B cell (primary cell): ENCODE measurements around the gene FAM120A. TPM values are rescaled to one million over a fixed set of nuclear protein-coding genes. Genes with fewer than 3 reads are reported as not detected.
A peak's percentile ranks its signal among the peaks of the same experiment; 100 is the strongest.

Experiments used
- ATAC-seq: fragments of 200-7000 bp; cut with Tn5 transposase; one replicate; pipeline ENCODE4 v1.10.0; 2021; ENCODE audit warnings: low read depth, mild to moderate bottlenecking, moderate number of reproducible peaks, moderate library complexity
- CTCF ChIA-PET: fragments of 350-600 bp; sonication (Branson Sonifier 250); formaldehyde crosslinking; loops from one replicate; lab custom pipeline; 2021; ENCODE audit warnings: antibody characterized with exemption, inconsistent platforms; lab: Charles Lee
- POLR2A ChIA-PET: fragments of 350-600 bp; sonication (Branson Sonifier 250); formaldehyde crosslinking; loops from one replicate; lab custom pipeline; 2021; ENCODE audit warnings: antibody characterized with exemption; lab: Charles Lee
- DNase-seq: peaks from one replicate; pipeline ENCODE4 v3.0.0; 2013
- H2AFZ ChIP-seq: 2 replicates; pipeline ENCODE4 v1.6.1; 2012; ENCODE audit warnings: mild to moderate bottlenecking, low read depth, low read length; ENCODE audit not compliant: insufficient read depth, poor library complexity, severe bottlenecking
- H3K27ac ChIP-seq, 2 donors: 1 replicate in 1 of 2; 2 replicates in 1 of 2; pipeline ENCODE4 v1.5.1; 2012 to 2013; ENCODE audit warnings: low read length in 2 of 2, mild to moderate bottlenecking in 2 of 2, moderate library complexity in 1 of 2
- H3K27me3 ChIP-seq, 4 experiments: fragments of 200-600 bp in 1 of 4; sonication (generic) in 1 of 4; replicated peaks in 1 of 4; 1 replicate in 2 of 4; 2 replicates in 2 of 4; pipeline versions ENCODE4 v1.6.1 to v1.7.0; 2013 to 2016; ENCODE audit warnings: low read length in 3 of 4, mild to moderate bottlenecking in 2 of 4, mixed read lengths in 1 of 4, moderate library complexity in 1 of 4; ENCODE audit not compliant: insufficient read depth in 4 of 4, control insufficient read depth in 3 of 4; ENCODE audit errors: control extremely low read depth in 1 of 4
- H3K36me3 ChIP-seq, 2 experiments: replicated peaks in 1 of 2; 1 replicate in 1 of 2; 2 replicates in 1 of 2; pipeline versions ENCODE4 v1.6.1 to v1.7.1; 2013; ENCODE audit warnings: low read length in 1 of 2; ENCODE audit not compliant: insufficient read depth in 2 of 2, control insufficient read depth in 1 of 2; ENCODE audit errors: control extremely low read depth in 1 of 2, extremely low read depth in 1 of 2
- H3K4me1 ChIP-seq, 2 donors: fragments of 200-600 bp in 1 of 2; sonication (generic) in 1 of 2; 1 replicate in 1 of 2; 2 replicates in 1 of 2; pipeline versions ENCODE4 v1.5.1 to v1.6.1; 2013 to 2017; ENCODE audit warnings: low read length in 2 of 2; ENCODE audit not compliant: control insufficient read depth in 2 of 2, insufficient read depth in 2 of 2
- H3K4me2 ChIP-seq: replicated peaks from 2 replicates; pipeline ENCODE3; 2012; ENCODE audit warnings: mild to moderate bottlenecking, low read depth, low read length; ENCODE audit not compliant: poor library complexity, severe bottlenecking
- H3K4me3 ChIP-seq, 5 experiments: fragments of 200-600 bp in 1 of 5; sonication (generic) in 1 of 5; 1 replicate in 3 of 5; 2 replicates in 2 of 5; pipeline versions ENCODE4 v1.5.1 to v1.7.0; 2011 to 2016; ENCODE audit warnings: low read length in 4 of 5, mild to moderate bottlenecking in 4 of 5, low read depth in 2 of 5, control low read depth in 1 of 5, moderate library complexity in 1 of 5; ENCODE audit not compliant: insufficient read depth in 1 of 5; ENCODE audit errors: control extremely low read depth in 1 of 5, extremely low read depth in 1 of 5
- H3K79me2 ChIP-seq: fragments of 200-600 bp; sonication (generic); one replicate; pipeline ENCODE4 v1.6.0; 2016; ENCODE audit warnings: low read length; ENCODE audit not compliant: control insufficient read depth, insufficient read depth
- H3K9ac ChIP-seq: fragments of 200-600 bp; sonication (generic); 2 replicates; pipeline ENCODE4 v1.6.1; 2017; ENCODE audit warnings: mild to moderate bottlenecking, low read length, moderate library complexity
- H3K9me3 ChIP-seq, 3 donors: one replicate each; pipeline versions ENCODE4 v1.6.1 to v1.7.1; 2013; ENCODE audit warnings: low read length in 2 of 3; ENCODE audit not compliant: control insufficient read depth in 2 of 3, insufficient read depth in 1 of 3; ENCODE audit errors: control extremely low read depth in 1 of 3
- H4K20me1 ChIP-seq: 2 replicates; pipeline ENCODE4 v1.6.0; 2012; ENCODE audit warnings: mild to moderate bottlenecking, low read length; ENCODE audit not compliant: insufficient read depth, control insufficient read depth, poor library complexity, severe bottlenecking
- H3K27ac Mint-ChIP-seq: one replicate; pipeline ENCODE4 v1.8.0; 2021; ENCODE audit warnings: mixed read lengths
- H3K27me3 Mint-ChIP-seq: one replicate; pipeline ENCODE4 v1.8.0; 2021; ENCODE audit warnings: mixed read lengths
- H3K4me1 Mint-ChIP-seq: one replicate; pipeline ENCODE4 v1.8.0; 2021; ENCODE audit warnings: mixed read lengths
- H3K4me3 Mint-ChIP-seq: one replicate; pipeline ENCODE4 v1.8.0; 2021; ENCODE audit warnings: mixed read lengths
- H3K9me3 Mint-ChIP-seq: one replicate; pipeline ENCODE4 v1.8.0; 2022; ENCODE audit warnings: mixed read lengths; ENCODE audit not compliant: insufficient read depth
- EZH2 ChIP-seq: IDR thresholded peaks from 2 replicates; pipeline ENCODE4 v1.6.1; 2012; ENCODE audit warnings: borderline replicate concordance, low read depth, mild to moderate bottlenecking, moderate library complexity, low read length; ENCODE audit not compliant: insufficient read depth, poor library complexity, severe bottlenecking
- WGBS: methylation state at CpG from one replicate; pipeline ENCODE4 v1.1.5; 2013; ENCODE audit warnings: missing lambda C conversion rate; ENCODE audit not compliant: insufficient coverage; 5-methylcytosine and 5-hydroxymethylcytosine counted together
- intact Hi-C: fragments of 100-400 bp; cut with micrococcal nuclease; formaldehyde crosslinking; loops from one replicate; pipeline ENCODE4 v1.10.0; 2022
- polyA plus RNA-seq: library from polyadenylated mRNA; depleted of rRNA; stranded (reverse); fragments of >200 nt; gene quantifications from 2 replicates; pipeline ENCODE4 v1.2.3, GENCODE V29; 2012
- total RNA-seq, 2 donors: library from RNA; stranded (reverse); fragments of 120-200 nt in 1 of 2; gene quantifications; 1 replicate in 1 of 2; 2 replicates in 1 of 2; pipeline versions ENCODE4 v1.2.3 to v1.2.4, GENCODE V29; 2013 to 2022
- TF ChIP-seq, protein P1 (sequence below): fragments of 200-600 bp; IDR thresholded peaks from one replicate; pipeline ENCODE4 v1.8.0; 2022; ENCODE audit warnings: antibody characterized with exemption, mild to moderate bottlenecking

FAM120A gene
- total and polyA plus RNA-seq, 2 donors (not counting 1 experiment from before 2014, with no cell fraction given): 48.4 to 105 TPM

DNA sequence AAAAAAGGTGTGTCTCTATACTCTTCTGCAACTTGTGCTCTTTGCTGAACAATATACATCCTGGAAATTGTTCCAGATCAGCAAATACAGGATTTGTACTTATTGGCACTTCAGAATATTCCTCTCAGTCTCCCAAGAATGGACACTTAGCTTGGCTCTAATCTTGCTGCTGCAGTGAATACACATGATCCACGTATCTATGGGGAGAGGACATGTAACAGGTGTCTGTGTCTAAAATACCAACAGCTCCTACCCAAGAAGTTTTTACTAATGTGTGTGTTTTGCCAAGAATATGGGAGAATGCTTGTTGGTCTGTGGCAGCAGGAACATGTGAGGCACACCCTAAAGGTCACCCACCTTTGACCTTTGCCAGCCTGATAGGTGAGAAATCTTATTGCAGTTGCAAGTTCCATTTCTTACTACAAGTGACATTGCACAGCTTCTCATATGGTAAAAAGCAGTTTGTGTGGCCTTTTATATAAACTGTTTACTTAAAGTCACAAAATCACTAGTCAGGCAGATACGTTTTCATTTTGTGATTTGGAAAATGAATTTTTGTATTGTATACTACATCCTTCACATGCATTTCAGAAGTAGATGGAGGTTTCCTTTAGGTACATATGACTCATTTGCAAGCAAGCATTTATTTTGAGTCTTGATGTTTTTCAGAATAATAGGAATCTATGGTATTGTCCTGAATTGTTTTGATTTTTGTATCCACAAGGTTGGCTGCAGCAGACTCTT, 160.7 kb downstream of the FAM120A start:
- TF ChIP-seq, protein P1, sequence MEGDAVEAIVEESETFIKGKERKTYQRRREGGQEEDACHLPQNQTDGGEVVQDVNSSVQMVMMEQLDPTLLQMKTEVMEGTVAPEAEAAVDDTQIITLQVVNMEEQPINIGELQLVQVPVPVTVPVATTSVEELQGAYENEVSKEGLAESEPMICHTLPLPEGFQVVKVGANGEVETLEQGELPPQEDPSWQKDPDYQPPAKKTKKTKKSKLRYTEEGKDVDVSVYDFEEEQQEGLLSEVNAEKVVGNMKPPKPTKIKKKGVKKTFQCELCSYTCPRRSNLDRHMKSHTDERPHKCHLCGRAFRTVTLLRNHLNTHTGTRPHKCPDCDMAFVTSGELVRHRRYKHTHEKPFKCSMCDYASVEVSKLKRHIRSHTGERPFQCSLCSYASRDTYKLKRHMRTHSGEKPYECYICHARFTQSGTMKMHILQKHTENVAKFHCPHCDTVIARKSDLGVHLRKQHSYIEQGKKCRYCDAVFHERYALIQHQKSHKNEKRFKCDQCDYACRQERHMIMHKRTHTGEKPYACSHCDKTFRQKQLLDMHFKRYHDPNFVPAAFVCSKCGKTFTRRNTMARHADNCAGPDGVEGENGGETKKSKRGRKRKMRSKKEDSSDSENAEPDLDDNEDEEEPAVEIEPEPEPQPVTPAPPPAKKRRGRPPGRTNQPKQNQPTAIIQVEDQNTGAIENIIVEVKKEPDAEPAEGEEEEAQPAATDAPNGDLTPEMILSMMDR: no peak
- no peak for TF ChIP-seq EZH2
- H3K27ac Mint-ChIP-seq: no peak overlapping the region
- POLR2A ChIA-PET: no interaction called here

DNA sequence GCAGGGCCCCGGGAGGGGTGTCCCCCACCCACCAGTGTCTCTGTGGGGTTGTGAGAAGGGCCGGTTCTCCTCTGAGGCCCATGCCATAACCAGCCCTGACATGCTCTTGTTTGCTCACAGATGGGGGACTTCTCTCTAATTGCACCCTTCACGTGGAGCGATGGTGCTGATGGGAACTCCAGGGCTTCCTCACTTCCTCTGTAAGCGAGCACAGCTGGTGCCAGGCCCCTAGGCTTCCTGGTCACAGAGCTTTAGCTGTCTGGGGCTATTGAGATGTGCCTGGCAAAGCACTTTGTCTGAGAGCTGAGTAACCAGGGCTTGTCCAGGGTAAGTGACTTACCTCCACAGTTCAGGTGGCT, 161.3 kb downstream of the FAM120A start:
- CTCF ChIA-PET: no interaction called here
- 13% methylated on average over 4 of the region's 5 CpGs for WGBS
- Mint-ChIP-seq H3K4me1 (peaks cover 21% of the 10 kb centered on the region), H3K27me3 (no peaks in the 10 kb centered on the region), H3K9me3 (peaks cover 10% of the 10 kb centered on the region), H3K27ac (no peak overlapping the region), H3K4me3 (no peak overlapping the region)
- TF ChIP-seq, protein P1: no peak
- no peak for TF ChIP-seq EZH2
- H3K27me3 ChIP-seq: no peaks in the 10 kb centered on the region
- no peak for ATAC-seq
- H3K4me1 ChIP-seq: peaks cover 7 to 20% of the 10 kb centered on the region in 2 donors
- peaks cover 74% of the 10 kb centered on the region for H3K79me2 ChIP-seq
- H3K4me2 ChIP-seq: peak overlapping the region; percentile 22
- DNase-seq: no peak
- H3K4me3 ChIP-seq: no peak overlapping the region
- no peak overlapping the region for H3K9ac ChIP-seq
- peaks cover 21% of the 10 kb centered on the region for H4K20me1 ChIP-seq
- no peak overlapping the region for H2AFZ ChIP-seq
- POLR2A ChIA-PET: no interaction called here
- intact Hi-C loops: no loop called here
- no peak overlapping the region for H3K27ac ChIP-seq
- H3K9me3 ChIP-seq: peaks cover 0 to 14% (median 12%) of the 10 kb centered on the region in 3 donors
- H3K36me3 ChIP-seq: no peaks in the 10 kb centered on the region

More for the DNA sequence above, 160.7 kb downstream of the FAM120A start:
- Histone ChIP-seq H2AFZ (no peak overlapping the region), H3K4me3 (no peak overlapping the region), H3K27ac (no peak overlapping the region), H3K4me2 (peak overlapping the region; percentile 22), H3K4me1 (peaks cover 7 to 20% of the 10 kb centered on the region in 2 donors), H3K36me3 (no peaks in the 10 kb centered on the region), H4K20me1 (peaks cover 19% of the 10 kb centered on the region), H3K27me3 (no peaks in the 10 kb centered on the region), H3K9ac (no peak overlapping the region), H3K79me2 (peaks cover 71% of the 10 kb centered on the region), H3K9me3 (peaks cover 0 to 15% (median 14%) of the 10 kb centered on the region in 3 donors)
- intact Hi-C loops: no loop called here
- no CpG with 5 or more reads among the region's 2 CpGs for WGBS
- CTCF ChIA-PET: no interaction called here
- no peaks in the 10 kb centered on the region for H3K27me3 Mint-ChIP-seq
- ATAC-seq: no peak
- peaks cover 21% of the 10 kb centered on the region for H3K4me1 Mint-ChIP-seq
- no peak for DNase-seq
- H3K9me3 Mint-ChIP-seq: peaks cover 10% of the 10 kb centered on the region
- no peak overlapping the region for H3K4me3 Mint-ChIP-seq
